A549 (cell line): ENCODE measurements around the gene EPS8. TPM values are rescaled to one million over a fixed set of nuclear protein-coding genes. Genes with fewer than 3 reads are reported as not detected.

Experiments used
- ATAC-seq, 2 experiments: fragments of 200-7000 bp in 1 of 2; fragments of >200 bp in 1 of 2; cut with Nextera tagmentation in 1 of 2; cut with Tn5 transposase in 1 of 2; 3 replicates each; pipeline versions ENCODE4 v1.8.0 to v1.9.1; 2018 to 2020; ENCODE audit warnings: mild to moderate bottlenecking in 1 of 2, moderate library complexity in 1 of 2
- CTCF ChIA-PET: fragments of 300-600 bp; sonication (Branson Sonifier 250); formaldehyde crosslinking; extraction: SDS; loops from one replicate; lab custom pipeline; 2021; ENCODE audit warnings: antibody characterized with exemption, inconsistent platforms; lab: Yijun Ruan, JAX
- POLR2A ChIA-PET: fragments of 350-600 bp; formaldehyde crosslinking; extraction: SDS; loops from one replicate; lab custom pipeline; 2021; ENCODE audit warnings: antibody characterized with exemption, inconsistent platforms; lab: Yijun Ruan, JAX
- DNase-seq, 2 experiments: peaks; one replicate each; pipeline versions ENCODE4 v3.0.0 to v3.0.0-alpha.2; 2011 to 2016; ENCODE audit warnings: low read depth in 1 of 2, low spot score in 1 of 2
- FAIRE-seq: peaks from 2 replicates; lab custom pipeline; 2011; peaks lifted over from hg19 to GRCh38; lab: Jason Lieb, UNC
- H3K27ac ChIP-seq, 2 experiments: fragments of >200 bp; sonication (Bioruptor Twin); formaldehyde crosslinking; 3 replicates each; pipeline ENCODE4 v1.5.1; 2016 to 2017
- H3K4me1 ChIP-seq: fragments of >200 bp; sonication (Bioruptor Twin); formaldehyde crosslinking; 3 replicates; pipeline ENCODE4 v1.6.1; 2016
- H3K4me2 ChIP-seq: fragments of >200 bp; sonication (Bioruptor Twin); formaldehyde crosslinking; 3 replicates; pipeline ENCODE4 v1.6.1; 2016
- H3K4me3 ChIP-seq: fragments of >200 bp; sonication (Bioruptor Twin); formaldehyde crosslinking; 3 replicates; pipeline ENCODE4 v1.5.1; 2016
- H3K9me3 ChIP-seq: fragments of >200 bp; sonication (Bioruptor Twin); formaldehyde crosslinking; 3 replicates; pipeline ENCODE4 v1.6.1; 2016
- CEBPB ChIP-seq, 2 experiments: fragments of >200 bp in 1 of 2; sonication (Bioruptor Twin) in 1 of 2; formaldehyde crosslinking in 1 of 2; IDR thresholded peaks; 2 replicates each; pipeline ENCODE4 v1.6.1; 2012 to 2016
- CHD2 ChIP-seq: fragments of 150-350 bp; IDR thresholded peaks from 2 replicates; pipeline ENCODE4 v1.6.1; 2014; ENCODE audit warnings: low read length; ENCODE audit not compliant: partially characterized antibody
- CHD4 ChIP-seq: fragments of 200-600 bp; sonication (generic); IDR thresholded peaks from 2 replicates; pipeline ENCODE4 v1.6.1; 2016; ENCODE audit warnings: antibody characterized with exemption, mild to moderate bottlenecking, borderline replicate concordance
- EHMT2 ChIP-seq: fragments of 200-600 bp; sonication (generic); IDR thresholded peaks from 2 replicates; pipeline ENCODE4 v1.6.1; 2016; ENCODE audit warnings: antibody characterized with exemption, low read depth, mild to moderate bottlenecking, moderate library complexity
- EP300 ChIP-seq, 2 experiments: fragments of >200 bp; sonication (Bioruptor Twin); formaldehyde crosslinking; IDR thresholded peaks; 2 replicates in 1 of 2; 3 replicates in 1 of 2; pipeline ENCODE4 v1.6.1; 2016 to 2017
- KDM1A ChIP-seq: fragments of 200-600 bp; sonication (generic); IDR thresholded peaks from 2 replicates; pipeline ENCODE4 v1.6.1; 2016; ENCODE audit warnings: low read depth, mild to moderate bottlenecking
- MAFK ChIP-seq: fragments of 450-650 bp; IDR thresholded peaks from 2 replicates; pipeline ENCODE4 v1.6.1; 2014; ENCODE audit not compliant: partially characterized antibody
- MAX ChIP-seq: IDR thresholded peaks from 2 replicates; pipeline ENCODE4 v1.6.1; 2012
- PHF8 ChIP-seq: fragments of 200-600 bp; sonication (generic); IDR thresholded peaks from 2 replicates; pipeline ENCODE4 v1.6.1; 2016; ENCODE audit warnings: low read depth, mild to moderate bottlenecking, antibody characterized with exemption, moderate library complexity, borderline replicate concordance
- POLR2A ChIP-seq: IDR thresholded peaks from 2 replicates; pipeline ENCODE4 v1.6.1; 2012; ENCODE audit warnings: mild to moderate bottlenecking, low read length
- RAD21 ChIP-seq, 2 experiments: fragments of >200 bp in 1 of 2; sonication (Bioruptor Twin) in 1 of 2; formaldehyde crosslinking in 1 of 2; IDR thresholded peaks in 1 of 2; conservative IDR thresholded peaks in 1 of 2; 2 replicates in 1 of 2; 3 replicates in 1 of 2; pipeline ENCODE4 v1.6.1; 2012 to 2018; ENCODE audit warnings: inconsistent platforms in 1 of 2
- RCOR1 ChIP-seq: fragments of 150-350 bp; IDR thresholded peaks from 2 replicates; pipeline ENCODE4 v1.6.1; 2014; ENCODE audit warnings: antibody characterized with exemption, low read length, low read depth
- RNF2 ChIP-seq: fragments of 200-600 bp; sonication (generic); IDR thresholded peaks from 2 replicates; pipeline ENCODE4 v1.6.1; 2016; ENCODE audit warnings: low read depth, mild to moderate bottlenecking, antibody characterized with exemption, moderate library complexity, borderline replicate concordance
- ZC3H11A ChIP-seq: fragments of 450-650 bp; IDR thresholded peaks from 2 replicates; pipeline ENCODE4 v1.6.1; 2014; ENCODE audit warnings: antibody characterized with exemption, mild to moderate bottlenecking
- ZFP36 ChIP-seq: fragments of 450-650 bp; IDR thresholded peaks from 2 replicates; pipeline ENCODE4 v1.6.1; 2014; ENCODE audit warnings: borderline replicate concordance; ENCODE audit not compliant: partially characterized antibody
- WGBS: methylation state at CpG from one replicate; pipeline ENCODE4 v1.1.6; 2017; ENCODE audit errors: missing lambda C conversion rate; 5-methylcytosine and 5-hydroxymethylcytosine counted together
- polyA plus RNA-seq, 4 experiments: library from polyadenylated mRNA; depleted of rRNA in 3 of 4; stranded (reverse); fragments of >200 nt; fragmentation: RNase III in 1 of 4; extraction: RNeasy Plus Mini Kit Qiagen cat#74134 plus additional on column Dnase treatment in 1 of 4; gene quantifications; 2 replicates in 3 of 4; 3 replicates in 1 of 4; pipeline ENCODE4 v1.2.3, GENCODE V29; 2011 to 2017
- TF ChIP-seq, protein P1 (sequence below): fragments of 250-450 bp; sonication (Bioruptor Pico); IDR thresholded peaks from 2 replicates; pipeline ENCODE4 v1.5.0; 2021; ENCODE audit warnings: mild to moderate bottlenecking, moderate library complexity, borderline replicate concordance
- TF ChIP-seq, protein P2 (sequence below): fragments of 200-600 bp; sonication (generic); IDR thresholded peaks from 2 replicates; pipeline ENCODE4 v1.6.1; 2016; ENCODE audit warnings: antibody characterized with exemption, mild to moderate bottlenecking, moderate library complexity
- TF ChIP-seq, protein P3 (sequence below): IDR thresholded peaks from 2 replicates; pipeline ENCODE4 v1.6.1; 2012
- TF ChIP-seq, protein P4 (sequence below): fragments of 250-450 bp; sonication (Bioruptor Pico); IDR thresholded peaks from 2 replicates; pipeline ENCODE4 v1.5.0; 2020; ENCODE audit warnings: low read depth, mild to moderate bottlenecking, moderate library complexity

Gene EPS8
- polyA plus RNA-seq, 2 of the 4 experiments (the other 2 are of a cell fraction) = 25.1 to 101 TPM

DNA sequence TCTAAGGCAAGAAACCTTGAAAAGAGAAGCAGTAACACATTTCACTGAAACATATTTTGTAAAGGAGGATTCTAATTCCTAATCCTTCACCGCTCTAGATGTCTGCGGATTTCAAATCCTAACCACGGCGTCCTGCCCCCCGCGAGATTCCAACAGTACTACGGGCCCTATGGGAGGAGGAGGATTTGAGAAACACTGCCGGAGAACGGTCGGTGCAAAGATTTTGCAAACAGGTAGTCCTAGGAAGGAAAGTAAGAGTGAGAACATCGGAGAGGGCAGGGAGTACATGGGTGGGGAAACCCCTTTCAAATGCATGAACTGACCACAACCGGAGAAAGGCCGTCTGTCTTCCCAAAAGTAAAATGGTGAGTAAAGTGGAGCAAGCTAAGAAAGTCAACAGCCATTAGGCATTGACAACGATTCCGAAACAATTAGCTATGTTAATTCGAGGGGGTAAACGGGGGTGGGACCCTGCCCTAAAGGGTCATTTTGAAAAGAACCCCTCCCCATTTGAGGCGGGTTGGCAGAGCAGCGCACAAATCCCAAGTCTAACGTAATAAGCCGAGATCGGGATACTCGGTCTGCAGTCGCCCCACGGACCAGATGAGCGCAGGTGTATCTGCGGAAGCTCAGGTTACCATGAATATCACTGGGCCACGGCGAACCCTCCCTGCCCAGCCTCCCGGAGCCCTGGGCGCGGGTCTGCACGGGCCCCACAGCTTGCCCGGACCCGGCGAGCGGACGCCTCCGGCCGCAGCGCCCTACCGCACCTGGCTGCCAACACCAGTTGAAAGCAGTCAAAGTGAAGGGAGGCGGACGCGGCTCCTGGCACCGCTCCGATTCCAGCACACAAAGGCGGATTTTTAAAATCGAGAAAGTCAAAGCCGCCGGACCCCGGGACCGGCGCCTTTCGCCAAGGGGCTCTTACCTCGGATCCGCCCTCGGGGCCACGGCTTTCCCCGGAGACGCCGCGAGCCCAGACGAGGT lies 662 bp downstream of the EPS8 start:
- peak overlapping the region; percentile 90 for H3K4me2 ChIP-seq
- 0 out of 3 replicates have a peak, but pooled peaks cover 3% of the 10 kb centered on the region for H3K9me3 ChIP-seq
- peak; percentile 79 for TF ChIP-seq CHD2
- no peak for TF ChIP-seq ZC3H11A
- no peak for TF ChIP-seq CEBPB (IDR thresholded peaks at IDR 0.05)
- no peak for TF ChIP-seq EHMT2
- no peak; a peak in 2 of 5 replicates for TF ChIP-seq RAD21 (conservative IDR thresholded peaks at IDR 0.05 in 1 of 2, IDR thresholded peaks at IDR 0.05 in 1 of 2)
- TF ChIP-seq CHD4 = no peak
- TF ChIP-seq, protein P1, sequence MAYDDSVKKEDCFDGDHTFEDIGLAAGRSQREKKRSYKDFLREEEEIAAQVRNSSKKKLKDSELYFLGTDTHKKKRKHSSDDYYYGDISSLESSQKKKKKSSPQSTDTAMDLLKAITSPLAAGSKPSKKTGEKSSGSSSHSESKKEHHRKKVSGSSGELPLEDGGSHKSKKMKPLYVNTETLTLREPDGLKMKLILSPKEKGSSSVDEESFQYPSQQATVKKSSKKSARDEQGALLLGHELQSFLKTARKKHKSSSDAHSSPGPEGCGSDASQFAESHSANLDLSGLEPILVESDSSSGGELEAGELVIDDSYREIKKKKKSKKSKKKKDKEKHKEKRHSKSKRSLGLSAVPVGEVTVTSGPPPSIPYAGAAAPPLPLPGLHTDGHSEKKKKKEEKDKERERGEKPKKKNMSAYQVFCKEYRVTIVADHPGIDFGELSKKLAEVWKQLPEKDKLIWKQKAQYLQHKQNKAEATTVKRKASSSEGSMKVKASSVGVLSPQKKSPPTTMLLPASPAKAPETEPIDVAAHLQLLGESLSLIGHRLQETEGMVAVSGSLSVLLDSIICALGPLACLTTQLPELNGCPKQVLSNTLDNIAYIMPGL (CRISPR knock-in tag) = no peak
- TF ChIP-seq EP300 (IDR thresholded peaks at IDR 0.05) = no peak
- TF ChIP-seq, protein P2, sequence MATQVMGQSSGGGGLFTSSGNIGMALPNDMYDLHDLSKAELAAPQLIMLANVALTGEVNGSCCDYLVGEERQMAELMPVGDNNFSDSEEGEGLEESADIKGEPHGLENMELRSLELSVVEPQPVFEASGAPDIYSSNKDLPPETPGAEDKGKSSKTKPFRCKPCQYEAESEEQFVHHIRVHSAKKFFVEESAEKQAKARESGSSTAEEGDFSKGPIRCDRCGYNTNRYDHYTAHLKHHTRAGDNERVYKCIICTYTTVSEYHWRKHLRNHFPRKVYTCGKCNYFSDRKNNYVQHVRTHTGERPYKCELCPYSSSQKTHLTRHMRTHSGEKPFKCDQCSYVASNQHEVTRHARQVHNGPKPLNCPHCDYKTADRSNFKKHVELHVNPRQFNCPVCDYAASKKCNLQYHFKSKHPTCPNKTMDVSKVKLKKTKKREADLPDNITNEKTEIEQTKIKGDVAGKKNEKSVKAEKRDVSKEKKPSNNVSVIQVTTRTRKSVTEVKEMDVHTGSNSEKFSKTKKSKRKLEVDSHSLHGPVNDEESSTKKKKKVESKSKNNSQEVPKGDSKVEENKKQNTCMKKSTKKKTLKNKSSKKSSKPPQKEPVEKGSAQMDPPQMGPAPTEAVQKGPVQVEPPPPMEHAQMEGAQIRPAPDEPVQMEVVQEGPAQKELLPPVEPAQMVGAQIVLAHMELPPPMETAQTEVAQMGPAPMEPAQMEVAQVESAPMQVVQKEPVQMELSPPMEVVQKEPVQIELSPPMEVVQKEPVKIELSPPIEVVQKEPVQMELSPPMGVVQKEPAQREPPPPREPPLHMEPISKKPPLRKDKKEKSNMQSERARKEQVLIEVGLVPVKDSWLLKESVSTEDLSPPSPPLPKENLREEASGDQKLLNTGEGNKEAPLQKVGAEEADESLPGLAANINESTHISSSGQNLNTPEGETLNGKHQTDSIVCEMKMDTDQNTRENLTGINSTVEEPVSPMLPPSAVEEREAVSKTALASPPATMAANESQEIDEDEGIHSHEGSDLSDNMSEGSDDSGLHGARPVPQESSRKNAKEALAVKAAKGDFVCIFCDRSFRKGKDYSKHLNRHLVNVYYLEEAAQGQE = peak; percentile 84
- TF ChIP-seq, protein P3, sequence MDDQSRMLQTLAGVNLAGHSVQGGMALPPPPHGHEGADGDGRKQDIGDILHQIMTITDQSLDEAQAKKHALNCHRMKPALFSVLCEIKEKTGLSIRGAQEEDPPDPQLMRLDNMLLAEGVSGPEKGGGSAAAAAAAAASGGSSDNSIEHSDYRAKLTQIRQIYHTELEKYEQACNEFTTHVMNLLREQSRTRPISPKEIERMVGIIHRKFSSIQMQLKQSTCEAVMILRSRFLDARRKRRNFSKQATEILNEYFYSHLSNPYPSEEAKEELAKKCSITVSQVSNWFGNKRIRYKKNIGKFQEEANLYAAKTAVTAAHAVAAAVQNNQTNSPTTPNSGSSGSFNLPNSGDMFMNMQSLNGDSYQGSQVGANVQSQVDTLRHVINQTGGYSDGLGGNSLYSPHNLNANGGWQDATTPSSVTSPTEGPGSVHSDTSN = 0 out of 2 replicates have a peak, but pooled peaks have one; percentile 11
- no peak for TF ChIP-seq RCOR1
- no peak for TF ChIP-seq MAFK
- TF ChIP-seq PHF8 = peak; percentile 33; the same call in 1 of the 2 replicates
- TF ChIP-seq MAX = no peak
- TF ChIP-seq ZFP36 = no peak
- TF ChIP-seq POLR2A = no peak
- TF ChIP-seq KDM1A = no peak
- TF ChIP-seq, protein P4, sequence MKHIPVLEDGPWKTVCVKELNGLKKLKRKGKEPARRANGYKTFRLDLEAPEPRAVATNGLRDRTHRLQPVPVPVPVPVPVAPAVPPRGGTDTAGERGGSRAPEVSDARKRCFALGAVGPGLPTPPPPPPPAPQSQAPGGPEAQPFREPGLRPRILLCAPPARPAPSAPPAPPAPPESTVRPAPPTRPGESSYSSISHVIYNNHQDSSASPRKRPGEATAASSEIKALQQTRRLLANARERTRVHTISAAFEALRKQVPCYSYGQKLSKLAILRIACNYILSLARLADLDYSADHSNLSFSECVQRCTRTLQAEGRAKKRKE (CRISPR knock-in tag) = no peak
- TF ChIP-seq RNF2 = no peak
- CTCF ChIA-PET = interaction anchor here (0.9 to 2.1 kb wide), 10 partner anchors 8 to 198 kb away, joined by 3 to 7 read pairs (median 3); no protein-coding TSS in a partner anchor
- H3K4me1 ChIP-seq = peaks cover 17% of the 10 kb centered on the region; the same call in 2 of the 3 replicates
- peak overlapping the region; percentile 78 for H3K4me3 ChIP-seq
- WGBS = 2% methylated on average over 41 of the region's 64 CpGs
- FAIRE-seq (peak; percentile 46), ATAC-seq (peak; percentile 64 to 70), DNase-seq (peak; percentile 47 to 66)
- H3K27ac ChIP-seq = peak overlapping the region; percentile 87 to 91
- POLR2A ChIA-PET = interaction anchor here (0.5 to 2.1 kb wide), 8 partner anchors 8 to 236 kb away, joined by 3 to 13 read pairs (median 6); no protein-coding TSS in a partner anchor
